GOT3 (cell line): ENCODE results near the gene ATP2B1.

Experiments used
- DNase-seq: peaks from one replicate; lab custom pipeline; 2025; ENCODE audit warnings: mixed read lengths; lab: John Stamatoyannopoulos, UW

ATP2B1 gene

GRCh38 chr12:89692439-89692838 lies 16.2 kb downstream of the ATP2B1 start:
- DNase-seq = no peak

- DNase-seq = no peak
Measured at GRCh38 chr12:89691659-89692058, 17.0 kb downstream of the ATP2B1 start.

GRCh38 chr12:89690925-89691324 lies 17.7 kb downstream of the ATP2B1 start:
- DNase-seq = no peak

GRCh38 chr12:89689306-89689705 lies 19.3 kb downstream of the ATP2B1 start:
- DNase-seq = no peak

- no peak for DNase-seq
Measured at GRCh38 chr12:89686311-89686710, 22.3 kb downstream of the ATP2B1 start.

GRCh38 chr12:89685363-89685972 lies 23.2 kb downstream of the ATP2B1 start:
- no peak for DNase-seq

- DNase-seq = no peak
Measured at GRCh38 chr12:89684136-89684535, 24.5 kb downstream of the ATP2B1 start.

GRCh38 chr12:89682284-89682683 lies 26.4 kb downstream of the ATP2B1 start:
- DNase-seq = no peak

- DNase-seq = no peak
Measured at GRCh38 chr12:89680409-89680808, 28.2 kb downstream of the ATP2B1 start.

GRCh38 chr12:89679631-89680030 lies 29.0 kb downstream of the ATP2B1 start:
- DNase-seq = no peak

GRCh38 chr12:89678225-89678624 lies 30.4 kb downstream of the ATP2B1 start:
- DNase-seq = no peak

GRCh38 chr12:89676930-89677329 lies 31.7 kb downstream of the ATP2B1 start:
- no peak for DNase-seq

GRCh38 chr12:89674326-89674942 lies 34.2 kb downstream of the ATP2B1 start:
- no peak for DNase-seq

- DNase-seq = no peak
Measured at GRCh38 chr12:89673603-89674002, 35.0 kb downstream of the ATP2B1 start.

- no peak for DNase-seq
Measured at GRCh38 chr12:89672589-89672979, 36.1 kb downstream of the ATP2B1 start.

GRCh38 chr12:89671469-89671868 lies 37.2 kb downstream of the ATP2B1 start:
- DNase-seq = no peak

GRCh38 chr12:89669197-89669596 lies 39.4 kb downstream of the ATP2B1 start:
- DNase-seq = no peak

GRCh38 chr12:89665556-89665955 lies 43.1 kb downstream of the ATP2B1 start:
- no peak for DNase-seq

- no peak for DNase-seq
Measured at GRCh38 chr12:89664441-89664840, 44.2 kb downstream of the ATP2B1 start.

- DNase-seq = no peak
Measured at GRCh38 chr12:89663577-89664357, 44.9 kb downstream of the ATP2B1 start.

GRCh38 chr12:89662623-89663022 lies 46.0 kb downstream of the ATP2B1 start:
- DNase-seq = no peak

- DNase-seq = no peak
Measured at GRCh38 chr12:89661706-89662330, 46.8 kb downstream of the ATP2B1 start.

GRCh38 chr12:89657739-89658138 lies 50.9 kb downstream of the ATP2B1 start:
- DNase-seq = no peak
